GM12864 (cell line): ENCODE results near the gene ESPNL.

Experiments
- DNase-seq: peaks from one replicate; pipeline ENCODE4 v3.0.0-alpha.2; 2011; ENCODE audit warnings: low read depth
- H3K4me3 ChIP-seq: 2 replicates; pipeline ENCODE4 v1.5.1; 2011; ENCODE audit warnings: mild to moderate bottlenecking, low read depth, low read length, control low read depth
- TF ChIP-seq, protein P1 (sequence below): IDR thresholded peaks from 2 replicates; pipeline ENCODE4 v1.5.1; 2011; ENCODE audit warnings: low read depth, mild to moderate bottlenecking, moderate library complexity, low read length, control low read depth, inconsistent platforms; ENCODE audit errors: missing control alignments

The ESPNL gene

DNA sequence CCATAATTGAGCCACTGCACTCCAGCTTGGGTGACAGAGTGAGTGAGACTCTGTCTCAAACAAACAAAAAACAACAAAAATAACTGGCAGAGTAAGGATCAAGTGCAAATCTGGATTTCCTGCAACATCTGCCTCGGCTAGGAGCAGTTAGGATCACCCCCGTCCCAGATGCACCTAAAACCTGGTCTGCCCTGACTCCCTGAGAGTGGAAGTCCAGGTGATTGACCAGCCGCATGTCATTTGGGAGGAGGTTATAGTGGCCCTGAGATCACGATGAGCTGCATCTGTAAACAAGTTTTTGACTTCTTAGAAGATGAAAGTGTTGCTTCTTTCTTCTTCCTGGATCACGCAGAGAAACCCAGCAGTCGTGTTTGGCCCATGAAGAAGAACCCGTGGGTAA, 5.0 kb upstream of the ESPNL start:
- no peak overlapping the region for H3K4me3 ChIP-seq
- no peak for DNase-seq
- TF ChIP-seq, protein P1, sequence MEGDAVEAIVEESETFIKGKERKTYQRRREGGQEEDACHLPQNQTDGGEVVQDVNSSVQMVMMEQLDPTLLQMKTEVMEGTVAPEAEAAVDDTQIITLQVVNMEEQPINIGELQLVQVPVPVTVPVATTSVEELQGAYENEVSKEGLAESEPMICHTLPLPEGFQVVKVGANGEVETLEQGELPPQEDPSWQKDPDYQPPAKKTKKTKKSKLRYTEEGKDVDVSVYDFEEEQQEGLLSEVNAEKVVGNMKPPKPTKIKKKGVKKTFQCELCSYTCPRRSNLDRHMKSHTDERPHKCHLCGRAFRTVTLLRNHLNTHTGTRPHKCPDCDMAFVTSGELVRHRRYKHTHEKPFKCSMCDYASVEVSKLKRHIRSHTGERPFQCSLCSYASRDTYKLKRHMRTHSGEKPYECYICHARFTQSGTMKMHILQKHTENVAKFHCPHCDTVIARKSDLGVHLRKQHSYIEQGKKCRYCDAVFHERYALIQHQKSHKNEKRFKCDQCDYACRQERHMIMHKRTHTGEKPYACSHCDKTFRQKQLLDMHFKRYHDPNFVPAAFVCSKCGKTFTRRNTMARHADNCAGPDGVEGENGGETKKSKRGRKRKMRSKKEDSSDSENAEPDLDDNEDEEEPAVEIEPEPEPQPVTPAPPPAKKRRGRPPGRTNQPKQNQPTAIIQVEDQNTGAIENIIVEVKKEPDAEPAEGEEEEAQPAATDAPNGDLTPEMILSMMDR, result no peak

DNA sequence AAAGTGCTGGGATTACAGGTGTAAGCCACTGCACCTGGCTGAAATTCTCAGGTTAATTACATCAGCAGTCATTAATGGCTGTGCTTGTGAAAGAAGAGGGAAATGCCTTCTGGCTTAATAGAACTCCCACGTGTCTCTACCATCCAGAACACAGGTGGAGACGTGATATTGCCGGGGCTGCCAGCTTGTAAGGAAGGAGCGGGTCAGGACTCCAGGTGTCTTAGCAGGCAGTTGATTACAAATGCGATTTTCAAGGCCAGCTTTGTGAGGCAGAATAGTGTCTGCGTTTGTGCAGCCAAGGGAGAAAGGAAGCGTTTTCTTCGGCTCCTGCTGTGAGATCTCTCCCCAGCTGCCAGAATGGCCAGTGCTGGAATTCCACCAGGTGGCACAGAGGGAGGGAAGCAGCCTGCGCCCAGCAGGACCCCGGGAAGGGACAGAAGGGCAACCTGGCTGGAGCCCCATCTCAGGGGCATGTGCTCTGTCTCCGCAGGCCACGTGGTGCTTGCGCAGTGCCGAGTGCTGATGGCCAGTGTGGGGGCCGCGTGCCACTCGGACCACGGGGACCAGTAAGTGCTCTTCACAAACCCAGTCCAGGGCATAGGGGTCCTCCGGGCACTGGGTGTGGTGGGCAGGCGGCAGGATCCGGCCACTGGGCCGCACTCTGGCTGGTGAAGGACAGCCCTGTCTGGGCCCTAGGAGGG, 3.7 kb upstream of the ESPNL start:
- TF ChIP-seq, protein P1, result no peak
- H3K4me3 ChIP-seq, result no peak overlapping the region
- DNase-seq, result no peak

- TF ChIP-seq, protein P1, result no peak
- DNase-seq, result no peak
- no peak overlapping the region for H3K4me3 ChIP-seq
Measured at GRCh38 chr2:238097201-238097987, 2.7 kb upstream of the ESPNL start.

GRCh38 chr2:238097988-238098871, 1.9 kb upstream of the ESPNL start:
- TF ChIP-seq, protein P1, result no peak
- DNase-seq, result peak; percentile 70
- H3K4me3 ChIP-seq, result no peak overlapping the region

DNA sequence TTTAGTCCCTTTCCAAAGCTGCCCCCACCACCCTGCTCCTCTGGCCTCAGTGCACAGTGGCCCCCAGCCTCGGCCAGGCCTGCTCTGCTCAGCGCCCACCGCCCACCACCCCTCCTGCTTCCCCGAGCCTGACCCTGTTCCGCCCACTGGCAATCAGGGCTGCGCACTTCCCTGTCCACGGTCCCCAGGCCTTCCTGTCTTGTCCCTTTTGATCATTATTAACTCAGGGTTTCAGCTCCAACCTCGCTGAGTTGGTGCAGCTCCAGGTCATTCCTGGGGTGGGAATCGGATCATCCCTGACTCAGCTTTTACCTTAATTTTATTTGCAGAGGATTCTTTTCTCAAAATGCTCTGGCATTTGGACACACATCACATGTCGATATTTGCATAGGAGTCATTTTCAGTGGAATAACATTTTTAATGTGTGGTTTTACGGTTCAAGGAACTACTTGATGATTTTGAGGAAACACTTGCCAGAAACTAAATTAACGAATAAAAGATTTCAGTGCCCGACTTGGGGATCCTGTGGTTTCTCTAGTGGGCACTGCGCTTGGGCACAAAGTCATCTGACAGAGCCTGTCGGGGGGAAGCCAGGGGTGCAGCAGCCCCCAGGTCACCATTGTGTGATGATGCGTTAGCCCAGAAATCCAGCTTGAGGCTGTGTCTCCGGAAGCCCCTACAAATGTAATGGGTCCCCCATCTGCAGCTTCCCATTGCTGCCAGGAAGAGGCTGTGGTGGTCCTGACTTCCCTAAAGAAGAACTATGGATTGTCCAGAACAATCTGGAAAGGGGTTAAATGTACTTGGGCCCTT, 1.0 kb upstream of the ESPNL start:
- DNase-seq, result no peak
- H3K4me3 ChIP-seq, result no peak overlapping the region
- TF ChIP-seq, protein P1, result no peak

- TF ChIP-seq, protein P1, result no peak
- no peak for DNase-seq
- no peak overlapping the region for H3K4me3 ChIP-seq
Measured at GRCh38 chr2:238099714-238100048, 459 bp upstream of the ESPNL start.
